ENCODE data around the gene G6PC3.

Gene G6PC3

DNA sequence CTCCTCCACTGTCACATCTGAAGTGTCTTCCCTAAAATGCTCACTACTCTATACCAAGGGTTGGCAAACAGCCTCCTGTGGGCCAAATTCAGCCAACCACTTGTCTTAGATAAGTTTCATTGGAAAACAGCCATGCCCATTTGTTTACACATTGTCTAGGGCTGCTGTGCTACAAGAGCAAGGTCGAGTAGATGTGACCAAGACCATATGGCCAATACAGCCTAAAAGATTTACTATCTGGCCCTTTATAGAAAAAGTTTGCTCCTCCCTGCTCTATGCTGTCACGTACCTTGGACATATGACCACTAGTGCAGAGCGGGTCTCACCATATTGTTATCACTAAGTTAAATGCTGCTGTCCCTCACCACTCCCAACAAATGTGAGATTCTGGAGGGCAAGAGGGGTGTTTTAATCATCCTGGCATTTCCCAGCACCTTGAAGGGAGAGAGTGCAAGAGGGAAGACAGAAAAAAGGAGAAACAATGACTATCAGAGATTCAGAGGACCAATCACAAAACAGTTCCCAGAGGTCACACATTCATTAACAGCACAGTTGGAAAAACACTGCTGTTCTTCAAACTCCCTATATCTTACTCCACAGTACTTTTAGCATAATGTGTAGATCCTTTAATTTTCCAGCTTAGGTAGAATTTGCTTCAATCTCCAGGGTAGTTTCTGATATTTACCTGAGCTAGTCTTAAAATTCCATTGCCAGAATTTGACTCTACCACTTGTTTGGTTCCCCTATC is 17.2 kb upstream of the G6PC3 start:
- no peak for DNase-seq
- no peak overlapping the region for H2AFZ ChIP-seq (ENCODE audit: low read length)
- H3K36me3 ChIP-seq (replicated peaks; ENCODE audit: insufficient read depth, low read length), result peaks cover 4% of the 10 kb centered on the region
- H3K4me2 ChIP-seq (ENCODE audit: low read depth, low read length), result no peak overlapping the region
- TF ChIP-seq EZH2phosphoT487 (IDR thresholded peaks at IDR 0.05; ENCODE audit: low read length) (no peak), EZH2 (optimal IDR thresholded peaks at IDR 0.05; ENCODE audit: low read depth, low read length) (no peak)
- TF ChIP-seq, protein P1, sequence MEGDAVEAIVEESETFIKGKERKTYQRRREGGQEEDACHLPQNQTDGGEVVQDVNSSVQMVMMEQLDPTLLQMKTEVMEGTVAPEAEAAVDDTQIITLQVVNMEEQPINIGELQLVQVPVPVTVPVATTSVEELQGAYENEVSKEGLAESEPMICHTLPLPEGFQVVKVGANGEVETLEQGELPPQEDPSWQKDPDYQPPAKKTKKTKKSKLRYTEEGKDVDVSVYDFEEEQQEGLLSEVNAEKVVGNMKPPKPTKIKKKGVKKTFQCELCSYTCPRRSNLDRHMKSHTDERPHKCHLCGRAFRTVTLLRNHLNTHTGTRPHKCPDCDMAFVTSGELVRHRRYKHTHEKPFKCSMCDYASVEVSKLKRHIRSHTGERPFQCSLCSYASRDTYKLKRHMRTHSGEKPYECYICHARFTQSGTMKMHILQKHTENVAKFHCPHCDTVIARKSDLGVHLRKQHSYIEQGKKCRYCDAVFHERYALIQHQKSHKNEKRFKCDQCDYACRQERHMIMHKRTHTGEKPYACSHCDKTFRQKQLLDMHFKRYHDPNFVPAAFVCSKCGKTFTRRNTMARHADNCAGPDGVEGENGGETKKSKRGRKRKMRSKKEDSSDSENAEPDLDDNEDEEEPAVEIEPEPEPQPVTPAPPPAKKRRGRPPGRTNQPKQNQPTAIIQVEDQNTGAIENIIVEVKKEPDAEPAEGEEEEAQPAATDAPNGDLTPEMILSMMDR (IDR thresholded peaks at IDR 0.05; ENCODE audit: low read length), result no peak
- H3F3A ChIP-seq (ENCODE audit: insufficient read depth, low read length), result no peaks in the 10 kb centered on the region
- H3K27me3 ChIP-seq (replicated peaks; ENCODE audit: insufficient read depth, low read length), result no peaks in the 10 kb centered on the region
- no peak overlapping the region for H3K4me3 ChIP-seq (ENCODE audit: low read length)
- H3K79me2 ChIP-seq (ENCODE audit: low read length), result peaks cover 89% of the 10 kb centered on the region
- H3K9ac ChIP-seq (ENCODE audit: low read length), result no peak overlapping the region
- H4K20me1 ChIP-seq (ENCODE audit: insufficient read depth, low read length), result 0 out of 2 replicates have a peak, but pooled peaks cover 3% of the 10 kb centered on the region
- H3K9me2 ChIP-seq (replicated peaks; ENCODE audit: insufficient read depth, low read length), result no peaks in the 10 kb centered on the region
- H3K27ac ChIP-seq (ENCODE audit: low read length), result no peak overlapping the region
- no peaks in the 10 kb centered on the region for H3K9me3 ChIP-seq (replicated peaks; ENCODE audit: insufficient read depth, low read length)
- H3K4me1 ChIP-seq (ENCODE audit: low read length), result no peaks in the 10 kb centered on the region

- Histone ChIP-seq H3K9ac (ENCODE audit: low read length) (no peak overlapping the region), H3K9me3 (replicated peaks; ENCODE audit: insufficient read depth, low read length) (no peaks in the 10 kb centered on the region), H3K9me2 (replicated peaks; ENCODE audit: insufficient read depth, low read length) (no peaks in the 10 kb centered on the region), H3F3A (ENCODE audit: insufficient read depth, low read length) (no peaks in the 10 kb centered on the region; the same call in 1 of the 2 replicates), H3K36me3 (replicated peaks; ENCODE audit: insufficient read depth, low read length) (peaks cover 10% of the 10 kb centered on the region), H3K27me3 (replicated peaks; ENCODE audit: insufficient read depth, low read length) (no peaks in the 10 kb centered on the region), H2AFZ (ENCODE audit: low read length) (no peak overlapping the region), H3K4me1 (ENCODE audit: low read length) (no peaks in the 10 kb centered on the region), H3K27ac (ENCODE audit: low read length) (no peak overlapping the region), H4K20me1 (ENCODE audit: insufficient read depth, low read length) (peaks cover 7% of the 10 kb centered on the region; the same call in 1 of the 2 replicates), H3K4me3 (ENCODE audit: low read length) (no peak overlapping the region), H3K79me2 (ENCODE audit: low read length) (peaks cover 91% of the 10 kb centered on the region), H3K4me2 (ENCODE audit: low read depth, low read length) (no peak overlapping the region)
- DNase-seq, result no peak
- TF ChIP-seq EZH2 (optimal IDR thresholded peaks at IDR 0.05; ENCODE audit: low read depth, low read length), result no peak
- TF ChIP-seq, protein P1 (IDR thresholded peaks at IDR 0.05; ENCODE audit: low read length), result no peak
- no peak for TF ChIP-seq EZH2phosphoT487 (IDR thresholded peaks at IDR 0.05; ENCODE audit: low read length)
Observed at GRCh38 chr17:44059101-44059892, 11.2 kb upstream of the G6PC3 start.

GRCh38 chr17:44061446-44061845 is 9.1 kb upstream of the G6PC3 start:
- H3K4me1 ChIP-seq (ENCODE audit: low read length), result peaks cover 3% of the 10 kb centered on the region; the same call in 1 of the 2 replicates
- H3K9me3 ChIP-seq (replicated peaks; ENCODE audit: insufficient read depth, low read length), result no peaks in the 10 kb centered on the region
- H3K9ac ChIP-seq (ENCODE audit: low read length), result no peak overlapping the region
- TF ChIP-seq EZH2phosphoT487 (IDR thresholded peaks at IDR 0.05; ENCODE audit: low read length) (no peak), EZH2 (optimal IDR thresholded peaks at IDR 0.05; ENCODE audit: low read depth, low read length) (no peak)
- TF ChIP-seq, protein P1 (IDR thresholded peaks at IDR 0.05; ENCODE audit: low read length), result no peak
- H3K27ac ChIP-seq (ENCODE audit: low read length), result no peak overlapping the region
- peaks cover 10% of the 10 kb centered on the region; the same call in 1 of the 2 replicates for H3K36me3 ChIP-seq (replicated peaks; ENCODE audit: insufficient read depth, low read length)
- no peak overlapping the region for H2AFZ ChIP-seq (ENCODE audit: low read length)
- no peak overlapping the region for H3K4me2 ChIP-seq (ENCODE audit: low read depth, low read length)
- no peaks in the 10 kb centered on the region for H3K9me2 ChIP-seq (replicated peaks; ENCODE audit: insufficient read depth, low read length)
- DNase-seq, result no peak
- H3F3A ChIP-seq (ENCODE audit: insufficient read depth, low read length), result peaks cover 11% of the 10 kb centered on the region
- no peaks in the 10 kb centered on the region for H3K27me3 ChIP-seq (replicated peaks; ENCODE audit: insufficient read depth, low read length)
- peaks cover 7% of the 10 kb centered on the region; the same call in 1 of the 2 replicates for H4K20me1 ChIP-seq (ENCODE audit: insufficient read depth, low read length)
- no peak overlapping the region for H3K4me3 ChIP-seq (ENCODE audit: low read length)
- H3K79me2 ChIP-seq (ENCODE audit: low read length), result peaks cover 93% of the 10 kb centered on the region

Data from MM.1S (cell line).